Measurements from ENCODE around the gene LAMC3. TPM values are rescaled to one million over a fixed set of nuclear protein-coding genes. Genes with fewer than 3 reads are reported as not detected.
A peak's percentile ranks its signal among the peaks of the same experiment; 100 is the strongest.

Gene LAMC3
- total RNA-seq, 2 experiments from 2014 or later: 0.27 TPM

GRCh38 chr9:131120620-131121228, 111.8 kb downstream of the LAMC3 start:
- H3K4me1 Mint-ChIP-seq: peaks cover 6% of the 10 kb centered on the region
- no peak for DNase-seq
- ChIA-PET POLR2A (no interaction called here), CTCF (no interaction called here)
- H3K36me3 Mint-ChIP-seq (ENCODE audit: low read depth): no peaks in the 10 kb centered on the region
- peaks cover 2% of the 10 kb centered on the region for H3K27me3 Mint-ChIP-seq
- H3K4me3 Mint-ChIP-seq: no peak overlapping the region
- H3K9me3 Mint-ChIP-seq: no peaks in the 10 kb centered on the region
- H3K27ac Mint-ChIP-seq: no peak overlapping the region

GRCh38 chr9:131121346-131121745, 112.4 kb downstream of the LAMC3 start:
- Mint-ChIP-seq H3K27ac (no peak overlapping the region), H3K4me1 (peaks cover 11% of the 10 kb centered on the region), H3K27me3 (peaks cover 2% of the 10 kb centered on the region), H3K9me3 (no peaks in the 10 kb centered on the region), H3K4me3 (no peak overlapping the region), H3K36me3 (ENCODE audit: low read depth) (peaks cover 2% of the 10 kb centered on the region)
- DNase-seq: no peak
- ChIA-PET CTCF (no interaction called here), POLR2A (no interaction called here)

- H3K36me3 Mint-ChIP-seq (ENCODE audit: low read depth): peaks cover 2% of the 10 kb centered on the region
- H3K4me3 Mint-ChIP-seq: no peak overlapping the region
- ChIA-PET CTCF (interaction anchor here (0.7 kb wide), 1 partner anchor 243 kb away, joined by 4 read pairs; no protein-coding TSS in a partner anchor), POLR2A (no interaction called here)
- no peak for DNase-seq
- H3K27ac Mint-ChIP-seq: peak overlapping the region; percentile 64
- no peaks in the 10 kb centered on the region for H3K27me3 Mint-ChIP-seq
- H3K4me1 Mint-ChIP-seq: peaks cover 16% of the 10 kb centered on the region
- no peaks in the 10 kb centered on the region for H3K9me3 Mint-ChIP-seq
Measured at GRCh38 chr9:131122158-131122557, 113.2 kb downstream of the LAMC3 start.

GRCh38 chr9:131125038-131125287, 116.0 kb downstream of the LAMC3 start:
- CTCF ChIA-PET: interaction anchor here (0.5 to 1.9 kb wide), 7 partner anchors 9 to 241 kb away, joined by 3 to 8 read pairs (median 3); no protein-coding TSS in a partner anchor
- H3K4me1 Mint-ChIP-seq: peaks cover 34% of the 10 kb centered on the region
- no peaks in the 10 kb centered on the region for H3K9me3 Mint-ChIP-seq
- no peak for DNase-seq
- peak overlapping the region; percentile 96 for H3K4me3 Mint-ChIP-seq
- POLR2A ChIA-PET: interaction anchor here (0.7 to 1.0 kb wide), 2 partner anchors 94 to 141 kb away, joined by 3 read pairs; no protein-coding TSS in a partner anchor
- H3K27ac Mint-ChIP-seq: peak overlapping the region; percentile 98
- no peaks in the 10 kb centered on the region for H3K27me3 Mint-ChIP-seq
- peaks cover 26% of the 10 kb centered on the region for H3K36me3 Mint-ChIP-seq (ENCODE audit: low read depth)

GRCh38 chr9:131125288-131126058, 116.5 kb downstream of the LAMC3 start, which contains the start of gene NUP214:
Gene NUP214, plus strand, starts transcription at chr9:131125586. Its CDS starts 119 bp downstream, at chr9:131125705.
- Mint-ChIP-seq H3K4me3 (peak within 1 kb of the TSS; percentile 96), H3K9me3 (no peaks in the 10 kb centered on the region), H3K27me3 (no peaks in the 10 kb centered on the region), H3K27ac (peak within 1 kb of the TSS; percentile 98), H3K36me3 (ENCODE audit: low read depth) (peaks cover 29% of the 10 kb centered on the region), H3K4me1 (peaks cover 34% of the 10 kb centered on the region)
- CTCF ChIA-PET: interaction anchor here (0.5 to 1.9 kb wide), 8 partner anchors 8 to 241 kb away, joined by 3 to 8 read pairs (median 3); no protein-coding TSS in a partner anchor
- POLR2A ChIA-PET: interaction anchor here (0.7 to 1.0 kb wide), 2 partner anchors 94 to 141 kb away, joined by 3 read pairs; no protein-coding TSS in a partner anchor
- peak; percentile 100 for DNase-seq

GRCh38 chr9:131126059-131126426, 117.1 kb downstream of the LAMC3 start:
- Mint-ChIP-seq H3K27me3 (no peaks in the 10 kb centered on the region), H3K9me3 (no peaks in the 10 kb centered on the region), H3K27ac (peak overlapping the region; percentile 98), H3K4me3 (peak overlapping the region; percentile 96), H3K36me3 (ENCODE audit: low read depth) (peaks cover 31% of the 10 kb centered on the region), H3K4me1 (peaks cover 34% of the 10 kb centered on the region)
- no peak for DNase-seq
- CTCF ChIA-PET: interaction anchor here (1.0 to 1.2 kb wide), 2 partner anchors 14 to 240 kb away, joined by 3 to 4 read pairs; no protein-coding TSS in a partner anchor
- POLR2A ChIA-PET: interaction anchor here (1.0 kb wide), 1 partner anchor 140 kb away, joined by 3 read pairs; no protein-coding TSS in a partner anchor

- CTCF ChIA-PET: no interaction called here
- H3K4me3 Mint-ChIP-seq: no peak overlapping the region
- no peaks in the 10 kb centered on the region for H3K27me3 Mint-ChIP-seq
- peaks cover 47% of the 10 kb centered on the region for H3K36me3 Mint-ChIP-seq (ENCODE audit: low read depth)
- H3K4me1 Mint-ChIP-seq: peaks cover 34% of the 10 kb centered on the region
- no peak overlapping the region for H3K27ac Mint-ChIP-seq
- DNase-seq: no peak
- H3K9me3 Mint-ChIP-seq: no peaks in the 10 kb centered on the region
- POLR2A ChIA-PET: no interaction called here
Measured at GRCh38 chr9:131129183-131129582, 120.2 kb downstream of the LAMC3 start.

GRCh38 chr9:131138676-131139075, 129.7 kb downstream of the LAMC3 start:
- ChIA-PET CTCF (interaction anchor here (0.6 to 1.2 kb wide), 2 partner anchors 18 to 453 kb away, joined by 3 to 5 read pairs; no protein-coding TSS in a partner anchor), POLR2A (no interaction called here)
- Mint-ChIP-seq H3K9me3 (no peaks in the 10 kb centered on the region), H3K36me3 (ENCODE audit: low read depth) (peaks cover 46% of the 10 kb centered on the region), H3K27ac (no peak overlapping the region), H3K27me3 (no peaks in the 10 kb centered on the region), H3K4me1 (no peaks in the 10 kb centered on the region), H3K4me3 (no peak overlapping the region)
- DNase-seq: no peak

- Mint-ChIP-seq H3K9me3 (no peaks in the 10 kb centered on the region), H3K27me3 (no peaks in the 10 kb centered on the region), H3K36me3 (ENCODE audit: low read depth) (peaks cover 48% of the 10 kb centered on the region), H3K4me1 (no peaks in the 10 kb centered on the region), H3K27ac (no peak overlapping the region), H3K4me3 (no peak overlapping the region)
- ChIA-PET CTCF (interaction anchor here (1.0 kb wide), 1 partner anchor 15 kb away, joined by 4 read pairs; the partner anchor contains the start of gene NUP214), POLR2A (interaction anchor here (0.6 kb wide), 1 partner anchor 196 kb away, joined by 8 read pairs; no protein-coding TSS in a partner anchor)
- DNase-seq: no peak
Measured at GRCh38 chr9:131140112-131140511, 131.1 kb downstream of the LAMC3 start.

- H3K9me3 Mint-ChIP-seq: no peaks in the 10 kb centered on the region
- H3K27me3 Mint-ChIP-seq: no peaks in the 10 kb centered on the region
- no peak overlapping the region for H3K4me3 Mint-ChIP-seq
- H3K4me1 Mint-ChIP-seq: no peaks in the 10 kb centered on the region
- ChIA-PET CTCF (interaction anchor here (1.0 kb wide), 1 partner anchor 15 kb away, joined by 4 read pairs; the partner anchor contains the start of gene NUP214), POLR2A (no interaction called here)
- H3K27ac Mint-ChIP-seq: no peak overlapping the region
- peaks cover 52% of the 10 kb centered on the region for H3K36me3 Mint-ChIP-seq (ENCODE audit: low read depth)
- DNase-seq: no peak
Measured at GRCh38 chr9:131140550-131140949, 131.6 kb downstream of the LAMC3 start.

GRCh38 chr9:131142160-131142559, 133.2 kb downstream of the LAMC3 start:
- no peaks in the 10 kb centered on the region for H3K4me1 Mint-ChIP-seq
- no peaks in the 10 kb centered on the region for H3K9me3 Mint-ChIP-seq
- no peak for DNase-seq
- H3K36me3 Mint-ChIP-seq (ENCODE audit: low read depth): peaks cover 56% of the 10 kb centered on the region
- CTCF ChIA-PET: no interaction called here
- no peak overlapping the region for H3K4me3 Mint-ChIP-seq
- no peak overlapping the region for H3K27ac Mint-ChIP-seq
- POLR2A ChIA-PET: no interaction called here
- H3K27me3 Mint-ChIP-seq: no peaks in the 10 kb centered on the region
